Activated CD4-positive, alpha-beta T cell treated with anti-CD3 and anti-CD28 coated beads, Interleukin-2, amount 10 ng/mL, durations not matched to agents 24 days and 14 days (primary cell): ENCODE data around the gene PCBP2. TPM values are rescaled to one million over a fixed set of nuclear protein-coding genes. Genes with fewer than 3 reads are reported as not detected.

Experiments
- DNase-seq: peaks from one replicate; pipeline ENCODE4 v3.0.0; 2022
- H3K27ac Mint-ChIP-seq: one replicate; pipeline ENCODE4 v1.8.0; 2022; ENCODE audit warnings: mild to moderate bottlenecking, mixed read lengths
- H3K27me3 Mint-ChIP-seq: one replicate; pipeline ENCODE4 v1.8.0; 2022; ENCODE audit warnings: mixed read lengths
- H3K36me3 Mint-ChIP-seq: one replicate; pipeline ENCODE4 v1.8.0; 2022; ENCODE audit warnings: low read depth, mild to moderate bottlenecking, mixed read lengths
- H3K4me1 Mint-ChIP-seq: one replicate; pipeline ENCODE4 v1.8.0; 2021; ENCODE audit warnings: mixed read lengths
- H3K4me3 Mint-ChIP-seq: one replicate; pipeline ENCODE4 v1.8.0; 2022; ENCODE audit warnings: mild to moderate bottlenecking, moderate library complexity, mixed read lengths
- H3K9me3 Mint-ChIP-seq: one replicate; pipeline ENCODE4 v1.8.0; 2021; ENCODE audit warnings: mixed read lengths
- intact Hi-C: fragments of 100-400 bp; cut with micrococcal nuclease; formaldehyde crosslinking; loops from one replicate; pipeline ENCODE4 v1.15.1; 2023
- total RNA-seq: library from RNA; stranded (reverse); gene quantifications from 2 replicates; pipeline ENCODE4 v1.2.3, GENCODE V29; 2022

PCBP2 gene
- total RNA-seq, 1 donor from 2014 or later, result 960 TPM

DNA sequence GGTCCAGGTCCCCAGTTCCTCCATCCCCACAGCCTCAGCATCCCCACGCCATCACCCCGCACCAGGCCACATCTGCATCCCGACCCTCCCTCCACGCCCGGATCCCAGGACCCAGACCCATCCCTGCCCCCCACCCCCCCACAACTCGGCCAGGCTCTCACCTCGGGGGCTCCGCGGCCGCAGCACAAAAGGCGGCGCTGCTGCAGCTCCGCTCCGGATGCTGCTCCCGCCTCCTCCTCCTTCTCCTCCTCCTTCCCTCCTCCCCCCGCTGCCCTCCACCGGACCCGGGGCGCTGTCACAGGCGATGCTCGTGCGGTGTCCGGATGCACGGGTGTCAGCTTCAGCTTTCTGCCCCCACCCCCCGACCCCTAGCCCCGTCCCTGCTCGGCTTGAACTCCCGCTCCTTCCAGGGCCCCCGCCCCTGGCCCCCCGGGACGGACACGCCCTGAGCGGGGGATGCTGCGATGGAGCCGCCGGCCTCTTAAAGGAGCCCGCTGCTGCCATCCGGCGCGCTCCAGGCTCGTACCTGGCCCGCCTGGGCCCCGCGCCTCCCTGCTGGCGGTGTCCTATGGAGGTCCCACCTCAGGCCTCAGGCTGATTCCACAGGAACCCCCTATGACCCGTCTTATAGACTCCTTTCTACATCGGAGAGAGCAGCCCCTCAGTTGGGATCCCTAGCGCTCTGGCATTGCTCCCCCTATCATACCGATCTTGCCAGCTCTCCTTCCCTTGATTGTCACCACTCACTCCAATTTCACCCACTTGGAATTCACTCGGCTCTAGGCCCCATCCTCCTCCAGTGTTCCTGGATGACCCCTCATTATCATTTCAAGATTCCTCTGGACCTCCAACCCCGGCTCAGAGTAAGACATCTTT, 47.6 kb downstream of the PCBP2 start, which contains the start of gene MAP3K12:
TSS of gene MAP3K12 (minus strand) at position 193 of the 876 bp plus-strand sequence. CDS start 12,067 bp downstream, outside the sequence.
- peaks cover 37% of the 10 kb centered on the region for H3K4me1 Mint-ChIP-seq
- intact Hi-C loops, result loop anchor here (2.0 kb wide), 3 partner anchors 47 to 227 kb away; partner anchors contain the start of genes CALCOCO1 and PCBP2

DNA sequence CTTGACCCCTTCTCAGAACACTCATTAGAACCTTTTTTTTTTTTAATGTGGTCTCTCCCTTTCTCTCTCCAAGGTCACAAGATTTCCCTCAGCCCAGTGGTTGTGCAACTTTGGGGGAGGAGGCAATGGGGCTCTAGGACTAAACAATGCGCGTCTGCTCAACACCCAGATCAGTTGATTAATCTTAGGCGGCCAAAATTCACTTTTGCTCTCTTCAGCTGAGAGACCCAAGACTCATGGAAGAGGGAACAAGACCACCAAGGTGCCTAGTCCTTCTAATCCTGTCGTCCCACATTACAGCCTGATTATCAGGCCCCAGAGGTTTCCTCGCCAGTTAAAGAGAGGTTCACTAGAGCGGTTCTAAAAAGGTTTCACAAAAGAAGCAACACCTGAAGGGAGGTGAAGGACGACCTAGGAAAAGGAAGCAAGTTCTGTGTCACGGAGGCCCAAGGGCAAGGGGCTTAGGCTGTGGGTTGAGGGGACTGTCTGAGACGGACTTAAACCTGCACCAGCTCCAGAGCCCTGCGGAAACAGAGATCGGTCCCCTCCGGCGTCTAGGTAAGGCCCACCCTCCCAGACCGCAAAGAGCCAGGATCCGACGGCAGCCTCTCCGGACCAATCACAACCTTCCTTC, 48.4 kb downstream of the PCBP2 start:
- H3K27me3 Mint-ChIP-seq, result no peaks in the 10 kb centered on the region
- peaks cover 37% of the 10 kb centered on the region for H3K4me1 Mint-ChIP-seq
- H3K9me3 Mint-ChIP-seq, result no peaks in the 10 kb centered on the region
- intact Hi-C loops, result loop anchor here (2.0 kb wide), 3 partner anchors 47 to 227 kb away; partner anchors contain the start of genes CALCOCO1 and PCBP2
- no peak for DNase-seq
- H3K4me3 Mint-ChIP-seq, result peak overlapping the region; percentile 93
- peaks cover 2% of the 10 kb centered on the region for H3K36me3 Mint-ChIP-seq
- peak overlapping the region; percentile 97 for H3K27ac Mint-ChIP-seq

More for the DNA sequence above, 47.6 kb downstream of the PCBP2 start, which contains the start of gene MAP3K12:
- peak within 1 kb of the TSS; percentile 97 for H3K27ac Mint-ChIP-seq
- H3K36me3 Mint-ChIP-seq, result peaks cover 2% of the 10 kb centered on the region
- no peaks in the 10 kb centered on the region for H3K9me3 Mint-ChIP-seq
- peak within 1 kb of the TSS; percentile 93 for H3K4me3 Mint-ChIP-seq
- DNase-seq, result peak; percentile 92
- no peaks in the 10 kb centered on the region for H3K27me3 Mint-ChIP-seq

GRCh38 chr12:53500776-53501614, 49.1 kb downstream of the PCBP2 start, which contains the start of gene TARBP2:
Gene TARBP2 (plus strand): TSS chr12:53501283. CDS start chr12:53501409, 126 bp downstream.
- Mint-ChIP-seq H3K4me1 (peaks cover 35% of the 10 kb centered on the region), H3K36me3 (peaks cover 9% of the 10 kb centered on the region), H3K27ac (peak within 1 kb of the TSS; percentile 97), H3K9me3 (no peaks in the 10 kb centered on the region), H3K4me3 (peak within 1 kb of the TSS; percentile 93), H3K27me3 (no peaks in the 10 kb centered on the region)
- intact Hi-C loops, result loop anchor here (1.0 to 2.0 kb wide), 9 partner anchors 8 to 321 kb away; partner anchors contain the start of genes ATF7, ATP5MC2, CALCOCO1 and CSAD
- DNase-seq, result peak; percentile 98

DNA sequence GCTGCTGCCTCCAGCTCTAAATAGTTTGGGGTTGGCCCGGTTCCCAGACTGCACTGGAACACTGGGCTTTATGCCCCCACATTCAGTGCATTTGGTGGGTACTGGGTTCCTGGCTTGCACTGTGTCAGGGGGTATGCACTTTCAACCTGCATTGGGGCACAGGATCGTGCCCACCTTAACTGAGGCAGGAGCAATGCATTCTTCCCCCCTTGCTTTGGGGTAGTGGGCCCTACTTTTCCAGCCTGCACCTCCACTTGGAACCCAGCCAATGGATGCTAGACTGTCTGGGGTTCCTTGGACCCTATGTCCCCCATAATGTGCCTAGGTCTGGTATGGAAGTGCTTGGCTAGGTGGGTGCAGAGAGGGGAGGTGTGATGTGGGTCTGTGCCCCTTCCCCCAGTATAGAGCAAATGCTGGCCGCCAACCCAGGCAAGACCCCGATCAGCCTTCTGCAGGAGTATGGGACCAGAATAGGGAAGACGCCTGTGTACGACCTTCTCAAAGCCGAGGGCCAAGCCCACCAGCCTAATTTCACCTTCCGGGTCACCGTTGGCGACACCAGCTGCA, 49.8 kb downstream of the PCBP2 start:
- Mint-ChIP-seq H3K4me3 (peak overlapping the region; percentile 93), H3K9me3 (no peaks in the 10 kb centered on the region), H3K36me3 (peaks cover 9% of the 10 kb centered on the region), H3K27me3 (no peaks in the 10 kb centered on the region), H3K4me1 (peaks cover 33% of the 10 kb centered on the region), H3K27ac (peak overlapping the region; percentile 97)
- no peak for DNase-seq
- intact Hi-C loops, result loop anchor here (1.0 to 2.0 kb wide), 9 partner anchors 8 to 321 kb away; partner anchors contain the start of genes ATF7, ATP5MC2, CALCOCO1 and CSAD

DNA sequence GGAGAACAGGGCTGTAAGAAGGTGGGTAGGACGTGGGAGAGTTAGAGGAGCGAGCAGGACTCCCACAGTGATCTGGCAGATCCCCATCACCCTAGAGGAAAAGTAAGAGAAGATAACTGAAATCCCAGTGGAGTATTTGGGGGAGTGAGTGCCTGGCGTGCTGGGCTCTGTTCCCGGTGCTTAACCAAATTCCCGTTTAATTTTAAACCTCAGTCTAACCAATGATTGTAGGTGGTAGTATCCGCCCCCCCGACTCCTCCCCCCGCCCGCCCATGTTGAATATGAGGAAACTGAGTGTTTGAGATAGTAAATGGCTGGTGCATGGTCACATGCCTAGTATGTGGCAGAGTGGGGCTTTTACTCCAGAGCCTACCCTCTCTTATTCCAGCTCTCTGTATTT, 50.4 kb downstream of the PCBP2 start:
- Mint-ChIP-seq H3K36me3 (peaks cover 12% of the 10 kb centered on the region), H3K4me3 (peak overlapping the region; percentile 93), H3K4me1 (peaks cover 32% of the 10 kb centered on the region), H3K27me3 (no peaks in the 10 kb centered on the region), H3K27ac (no peak overlapping the region), H3K9me3 (no peaks in the 10 kb centered on the region)
- no peak for DNase-seq
- intact Hi-C loops, result no loop called here

DNA sequence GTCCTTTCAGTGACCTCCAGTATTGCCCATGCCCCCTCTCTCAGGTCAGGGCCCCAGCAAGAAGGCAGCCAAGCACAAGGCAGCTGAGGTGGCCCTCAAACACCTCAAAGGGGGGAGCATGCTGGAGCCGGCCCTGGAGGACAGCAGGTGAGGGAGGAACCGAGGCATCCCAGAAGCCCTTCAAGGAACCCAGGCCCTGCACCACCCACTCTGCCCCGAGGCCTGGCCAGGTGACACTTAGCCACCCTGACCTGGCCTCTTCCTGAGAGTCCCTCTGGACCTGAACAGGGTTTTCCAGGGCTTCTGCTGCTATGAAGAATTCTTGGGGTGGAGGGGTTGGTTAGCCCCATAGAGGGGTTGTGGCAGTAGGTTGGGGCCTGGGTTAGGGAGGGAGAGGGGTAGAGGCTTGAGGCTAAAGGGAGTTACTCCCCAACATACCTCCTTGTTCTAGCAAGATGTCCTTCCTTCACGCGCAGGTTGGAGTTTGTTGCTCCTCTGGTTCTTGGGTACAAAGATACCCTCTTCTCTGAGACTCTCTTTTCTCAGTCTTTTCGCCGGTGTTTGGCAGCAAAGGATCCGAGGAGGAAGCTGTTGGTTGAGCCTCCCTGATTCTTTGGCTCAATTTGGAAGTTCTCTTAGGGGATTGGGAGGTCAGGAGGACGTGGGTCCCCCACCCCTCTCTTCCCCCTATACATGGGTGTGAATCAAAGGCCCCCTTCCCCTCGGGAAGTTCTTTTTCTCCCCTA, 51.3 kb downstream of the PCBP2 start:
- Mint-ChIP-seq H3K4me3 (peak overlapping the region; percentile 40), H3K36me3 (peaks cover 10% of the 10 kb centered on the region), H3K4me1 (peaks cover 28% of the 10 kb centered on the region), H3K27me3 (no peaks in the 10 kb centered on the region), H3K27ac (peak overlapping the region; percentile 62), H3K9me3 (no peaks in the 10 kb centered on the region)
- intact Hi-C loops, result no loop called here
- no peak for DNase-seq

DNA sequence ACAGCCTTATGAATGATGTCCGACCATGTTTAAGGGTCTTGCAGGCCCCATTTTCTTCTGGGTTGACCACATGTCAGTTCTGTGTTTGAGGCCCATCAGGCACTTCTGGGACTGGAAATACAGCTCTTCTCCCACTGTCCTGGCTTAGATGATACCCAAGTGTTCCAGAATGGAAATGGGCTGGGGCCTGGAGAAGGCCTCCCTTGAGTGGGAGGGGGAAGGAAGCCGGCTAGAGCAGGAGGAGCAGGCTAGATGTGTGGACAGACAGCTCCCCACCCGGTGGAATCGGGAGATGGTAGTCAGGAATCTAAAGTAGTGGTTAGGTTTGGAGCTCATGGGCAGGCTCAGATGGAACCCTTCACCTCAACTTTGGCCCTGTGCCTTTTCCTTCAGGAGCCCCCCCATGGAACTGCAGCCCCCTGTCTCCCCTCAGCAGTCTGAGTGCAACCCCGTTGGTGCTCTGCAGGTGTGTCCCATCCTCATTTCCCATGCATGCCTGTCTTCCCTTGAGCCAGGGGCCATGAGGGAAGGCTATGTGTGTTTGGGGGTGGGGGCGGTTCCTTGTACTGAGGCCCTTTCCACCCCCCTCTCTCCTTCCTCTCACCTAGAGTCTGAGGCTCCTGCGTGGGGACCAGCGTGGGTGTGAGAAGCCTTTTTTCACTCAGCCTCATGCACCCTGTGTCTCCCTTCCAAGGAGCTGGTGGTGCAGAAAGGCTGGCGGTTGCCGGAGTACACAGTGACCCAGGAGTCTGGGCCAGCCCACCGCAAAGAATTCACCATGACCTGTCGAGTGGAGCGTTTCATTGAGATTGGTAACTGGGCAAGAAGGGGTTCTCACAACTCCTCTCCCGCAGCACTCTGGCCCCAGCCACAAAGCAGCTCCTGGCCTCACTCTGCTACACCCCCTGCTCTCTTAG, 52.4 kb downstream of the PCBP2 start:
- intact Hi-C loops, result no loop called here
- no peak overlapping the region for H3K4me3 Mint-ChIP-seq

GRCh38 chr12:53505086-53505485, 53.2 kb downstream of the PCBP2 start:
- Mint-ChIP-seq H3K9me3 (no peaks in the 10 kb centered on the region), H3K27ac (no peak overlapping the region), H3K4me3 (no peak overlapping the region), H3K27me3 (no peaks in the 10 kb centered on the region), H3K36me3 (peaks cover 10% of the 10 kb centered on the region), H3K4me1 (peaks cover 19% of the 10 kb centered on the region)
- no peak for DNase-seq
- intact Hi-C loops, result no loop called here

More for the DNA sequence above, 52.4 kb downstream of the PCBP2 start:
- no peaks in the 10 kb centered on the region for H3K27me3 Mint-ChIP-seq
- DNase-seq, result no peak
- peaks cover 10% of the 10 kb centered on the region for H3K36me3 Mint-ChIP-seq
- no peaks in the 10 kb centered on the region for H3K9me3 Mint-ChIP-seq
- peaks cover 24% of the 10 kb centered on the region for H3K4me1 Mint-ChIP-seq
- H3K27ac Mint-ChIP-seq, result no peak overlapping the region

DNA sequence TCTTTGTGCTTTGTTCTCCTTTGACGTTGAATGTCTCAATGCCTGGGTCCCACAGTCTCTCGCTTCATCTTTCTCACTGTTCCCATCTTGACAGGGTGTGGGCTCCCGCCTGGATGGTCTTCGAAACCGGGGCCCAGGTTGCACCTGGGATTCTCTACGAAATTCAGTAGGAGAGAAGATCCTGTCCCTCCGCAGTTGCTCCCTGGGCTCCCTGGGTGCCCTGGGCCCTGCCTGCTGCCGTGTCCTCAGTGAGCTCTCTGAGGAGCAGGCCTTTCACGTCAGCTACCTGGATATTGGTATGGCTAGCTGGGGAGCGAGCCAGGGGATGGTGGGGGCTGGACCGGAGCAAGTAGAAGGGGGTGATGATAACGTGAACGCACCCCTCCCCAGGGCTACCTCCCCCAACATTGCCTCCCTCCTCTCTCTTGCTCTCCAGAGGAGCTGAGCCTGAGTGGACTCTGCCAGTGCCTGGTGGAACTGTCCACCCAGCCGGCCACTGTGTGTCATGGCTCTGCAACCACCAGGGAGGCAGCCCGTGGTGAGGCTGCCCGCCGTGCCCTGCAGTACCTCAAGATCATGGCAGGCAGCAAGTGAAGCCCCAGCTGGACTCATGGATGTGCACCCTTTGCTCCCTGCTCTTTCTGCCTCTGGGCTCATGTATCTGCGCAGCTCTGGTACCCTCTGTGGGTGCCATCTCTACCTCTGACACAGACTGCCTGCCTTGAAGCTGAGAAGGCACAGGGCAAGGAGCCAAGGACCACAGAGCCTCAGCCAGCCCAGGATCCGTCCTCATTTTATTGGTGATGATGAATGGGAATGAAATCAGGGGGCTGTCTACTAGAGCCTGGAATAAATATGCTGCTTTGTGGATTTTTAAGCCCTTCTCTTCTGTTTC, 53.9 kb downstream of the PCBP2 start:
- DNase-seq, result no peak
- no peaks in the 10 kb centered on the region for H3K9me3 Mint-ChIP-seq
- H3K36me3 Mint-ChIP-seq, result peaks cover 10% of the 10 kb centered on the region
- H3K4me1 Mint-ChIP-seq, result peaks cover 15% of the 10 kb centered on the region
- no peak overlapping the region for H3K27ac Mint-ChIP-seq
- H3K4me3 Mint-ChIP-seq, result no peak overlapping the region
- intact Hi-C loops, result no loop called here
- H3K27me3 Mint-ChIP-seq, result no peaks in the 10 kb centered on the region

DNA sequence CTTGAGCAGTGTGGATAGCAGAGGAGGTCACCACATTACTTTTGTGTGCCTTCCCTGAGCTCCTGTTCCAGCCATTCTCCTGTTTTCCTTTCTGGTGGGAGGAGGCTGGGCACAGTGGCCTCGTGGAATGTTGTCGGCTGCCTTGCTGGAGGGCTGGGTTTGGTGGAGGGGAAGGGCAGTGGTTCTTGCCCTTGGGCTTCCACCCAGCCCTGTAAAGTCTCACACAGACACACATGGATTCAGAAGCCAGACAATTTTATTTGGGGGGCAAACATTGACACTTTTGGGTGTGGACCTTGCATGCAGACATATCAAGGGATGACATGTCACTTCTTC, 54.5 kb downstream of the PCBP2 start:
- DNase-seq, result no peak
- Mint-ChIP-seq H3K27me3 (no peaks in the 10 kb centered on the region), H3K36me3 (peaks cover 10% of the 10 kb centered on the region), H3K4me3 (no peak overlapping the region), H3K27ac (no peak overlapping the region), H3K9me3 (no peaks in the 10 kb centered on the region), H3K4me1 (peaks cover 15% of the 10 kb centered on the region)
- intact Hi-C loops, result no loop called here
